Hepatocyte (in vitro differentiated cells): Measurements from ENCODE around the gene NFKBIZ. TPM values are rescaled to one million over a fixed set of nuclear protein-coding genes. Genes with fewer than 3 reads are reported as not detected.

ENCODE experiments used
- DNase-seq: peaks from one replicate; pipeline ENCODE4 v3.0.0-alpha.2; 2016; ENCODE audit warnings: low spot score
- H2AFZ ChIP-seq: fragments of 200-600 bp; sonication (generic); 2 replicates; pipeline ENCODE4 v1.6.0; 2016; ENCODE audit warnings: antibody characterized with exemption, mild to moderate bottlenecking
- H3K27ac ChIP-seq: fragments of 200-600 bp; sonication (generic); 2 replicates; pipeline ENCODE4 v1.5.1; 2016; ENCODE audit warnings: mild to moderate bottlenecking
- H3K27me3 ChIP-seq: fragments of 200-600 bp; sonication (generic); 2 replicates; pipeline ENCODE4 v1.6.1; 2016
- H3K36me3 ChIP-seq: fragments of 200-600 bp; sonication (generic); replicated peaks from 2 replicates; pipeline ENCODE4 v1.5.1; 2016; ENCODE audit warnings: low read depth; ENCODE audit not compliant: insufficient read depth
- H3K4me1 ChIP-seq: fragments of 200-600 bp; sonication (generic); 2 replicates; pipeline ENCODE4 v1.5.1; 2016; ENCODE audit warnings: mild to moderate bottlenecking, moderate library complexity; ENCODE audit not compliant: insufficient read depth
- H3K4me2 ChIP-seq: fragments of 200-600 bp; sonication (generic); 2 replicates; pipeline ENCODE4 v1.6.0; 2016
- H3K4me3 ChIP-seq: fragments of 200-600 bp; sonication (generic); 2 replicates; pipeline ENCODE4 v1.5.1; 2016; ENCODE audit warnings: mild to moderate bottlenecking
- H3K79me2 ChIP-seq: fragments of 200-600 bp; sonication (generic); 2 replicates; pipeline ENCODE4 v1.6.0; 2017; ENCODE audit warnings: mild to moderate bottlenecking
- H3K9me2 ChIP-seq: fragments of 200-600 bp; sonication (generic); replicated peaks from 2 replicates; pipeline ENCODE4 v1.6.0; 2017; ENCODE audit warnings: mild to moderate bottlenecking; ENCODE audit not compliant: insufficient read depth
- H3K9me3 ChIP-seq: fragments of 200-600 bp; sonication (generic); 2 replicates; pipeline ENCODE4 v1.5.1; 2016; ENCODE audit warnings: low read depth, mild to moderate bottlenecking
- H4K20me1 ChIP-seq: fragments of 200-600 bp; sonication (generic); 2 replicates; pipeline ENCODE4 v1.6.0; 2016; ENCODE audit warnings: mild to moderate bottlenecking; ENCODE audit not compliant: insufficient read depth, poor library complexity, severe bottlenecking
- EZH2 ChIP-seq: fragments of 200-600 bp; sonication (generic); IDR thresholded peaks from 2 replicates; pipeline ENCODE4 v1.6.1; 2016; ENCODE audit warnings: antibody characterized with exemption, mild to moderate bottlenecking, borderline replicate concordance
- EZH2phosphoT487 ChIP-seq: fragments of 200-600 bp; sonication (generic); IDR thresholded peaks from one replicate; pipeline ENCODE4 v1.6.1; 2018; ENCODE audit warnings: antibody characterized with exemption, mild to moderate bottlenecking, low read depth, moderate library complexity; ENCODE audit not compliant: unreplicated experiment, severe bottlenecking
- WGBS: methylation state at CpG from one replicate; pipeline ENCODE4 v1.1.6; 2016; ENCODE audit warnings: low lambda C conversion rate; ENCODE audit errors: missing lambda C conversion rate; 5-methylcytosine and 5-hydroxymethylcytosine counted together
- polyA plus RNA-seq: library from polyadenylated mRNA; unstranded; fragments of >200 nt; fragmentation: Nextera tagmentation; extraction: Ambion mirVana; gene quantifications from 2 replicates; pipeline ENCODE4 v1.2.1, GENCODE V29; 2016
- total RNA-seq: library from RNA; depleted of rRNA; stranded (reverse); fragments of >200 nt; gene quantifications from 2 replicates; pipeline ENCODE4 v1.2.3, GENCODE V29; 2014
- TF ChIP-seq, protein P1 (sequence below): fragments of 200-600 bp; sonication (generic); IDR thresholded peaks from 2 replicates; pipeline ENCODE4 v1.5.1; 2016; ENCODE audit warnings: antibody characterized with exemption, mild to moderate bottlenecking; ENCODE audit not compliant: poor library complexity

The NFKBIZ gene
- total and polyA plus RNA-seq, 2 experiments from 2014 or later: 160 to 182 TPM

DNA sequence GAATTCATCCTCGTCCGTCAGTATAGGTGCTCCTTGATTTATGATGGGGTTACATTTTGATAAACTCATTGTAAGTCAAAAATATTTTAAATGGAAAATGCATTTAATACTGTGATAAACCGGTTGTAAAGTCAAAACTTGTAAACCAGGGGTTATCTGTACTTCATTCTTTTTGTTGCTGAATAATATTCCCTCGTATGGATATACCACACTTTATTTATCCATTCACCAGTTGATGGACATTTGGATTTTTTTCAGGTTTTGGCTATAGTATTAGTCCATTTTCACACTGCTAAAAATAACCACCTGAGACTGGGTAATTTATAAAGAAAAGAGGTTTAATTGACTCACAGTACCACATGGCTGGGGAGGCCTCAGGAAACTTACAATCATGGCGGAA lies 47.7 kb downstream of the NFKBIZ start:
- Histone ChIP-seq H3K9me3 (no peaks in the 10 kb centered on the region), H3K27ac (no peak overlapping the region), H3K9me2 (no peaks in the 10 kb centered on the region), H3K4me1 (no peaks in the 10 kb centered on the region), H3K36me3 (no peaks in the 10 kb centered on the region), H3K4me3 (no peak overlapping the region), H3K4me2 (no peak overlapping the region), H2AFZ (no peak overlapping the region), H3K27me3 (no peaks in the 10 kb centered on the region), H3K79me2 (no peaks in the 10 kb centered on the region), H4K20me1 (no peaks in the 10 kb centered on the region)
- no peak for DNase-seq
- TF ChIP-seq EZH2phosphoT487: no peak
- TF ChIP-seq EZH2: no peak
- TF ChIP-seq, protein P1, sequence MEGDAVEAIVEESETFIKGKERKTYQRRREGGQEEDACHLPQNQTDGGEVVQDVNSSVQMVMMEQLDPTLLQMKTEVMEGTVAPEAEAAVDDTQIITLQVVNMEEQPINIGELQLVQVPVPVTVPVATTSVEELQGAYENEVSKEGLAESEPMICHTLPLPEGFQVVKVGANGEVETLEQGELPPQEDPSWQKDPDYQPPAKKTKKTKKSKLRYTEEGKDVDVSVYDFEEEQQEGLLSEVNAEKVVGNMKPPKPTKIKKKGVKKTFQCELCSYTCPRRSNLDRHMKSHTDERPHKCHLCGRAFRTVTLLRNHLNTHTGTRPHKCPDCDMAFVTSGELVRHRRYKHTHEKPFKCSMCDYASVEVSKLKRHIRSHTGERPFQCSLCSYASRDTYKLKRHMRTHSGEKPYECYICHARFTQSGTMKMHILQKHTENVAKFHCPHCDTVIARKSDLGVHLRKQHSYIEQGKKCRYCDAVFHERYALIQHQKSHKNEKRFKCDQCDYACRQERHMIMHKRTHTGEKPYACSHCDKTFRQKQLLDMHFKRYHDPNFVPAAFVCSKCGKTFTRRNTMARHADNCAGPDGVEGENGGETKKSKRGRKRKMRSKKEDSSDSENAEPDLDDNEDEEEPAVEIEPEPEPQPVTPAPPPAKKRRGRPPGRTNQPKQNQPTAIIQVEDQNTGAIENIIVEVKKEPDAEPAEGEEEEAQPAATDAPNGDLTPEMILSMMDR: no peak
- 96% methylated on average over 5 of the region's 5 CpGs for WGBS

DNA sequence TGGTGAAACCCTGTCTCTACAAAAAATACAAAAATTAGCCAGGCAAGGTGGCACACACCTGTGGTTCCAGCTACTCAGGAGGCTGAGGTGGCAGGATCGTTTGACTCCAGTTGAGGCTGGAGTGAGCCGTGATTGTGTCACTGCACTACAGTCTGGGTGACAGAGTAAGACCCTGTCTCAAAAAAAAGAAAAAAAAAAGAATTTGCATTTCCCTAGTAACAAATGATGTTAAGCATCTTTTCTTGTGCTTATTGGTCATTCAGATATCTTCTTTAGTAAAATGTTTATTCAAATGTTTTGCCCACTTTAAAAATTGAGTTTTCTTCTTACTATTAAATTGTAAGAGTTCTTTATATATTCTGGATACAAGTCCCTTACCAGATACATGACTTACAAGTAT lies 48.7 kb downstream of the NFKBIZ start:
- no peaks in the 10 kb centered on the region for H3K36me3 ChIP-seq
- TF ChIP-seq EZH2 (no peak), EZH2phosphoT487 (no peak)
- TF ChIP-seq, protein P1: no peak

DNA sequence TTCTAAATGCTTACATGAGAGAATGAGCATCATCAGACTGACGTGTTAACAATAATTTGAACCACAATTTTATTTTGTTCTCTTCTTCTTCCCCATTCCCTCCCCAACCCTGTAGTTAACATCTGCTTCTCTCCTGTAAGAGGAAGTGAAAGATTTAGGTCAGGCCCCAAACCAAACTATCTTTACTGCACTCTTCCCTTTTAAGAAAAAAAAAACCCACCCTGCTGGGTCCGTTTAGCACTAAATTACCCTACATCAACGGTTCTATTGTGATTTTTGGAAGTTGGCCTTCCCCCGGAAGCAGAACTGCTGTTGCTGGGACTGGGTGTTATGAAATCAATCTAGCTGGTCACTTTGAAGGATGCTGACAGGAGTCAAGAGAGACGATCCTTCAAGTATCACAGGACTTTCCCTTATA lies 49.4 kb downstream of the NFKBIZ start:
- TF ChIP-seq EZH2: no peak
- TF ChIP-seq, protein P1: no peak
- TF ChIP-seq EZH2phosphoT487: no peak
- H3K27me3 ChIP-seq: no peaks in the 10 kb centered on the region
- no peak overlapping the region for H3K4me2 ChIP-seq
- no peaks in the 10 kb centered on the region for H3K79me2 ChIP-seq
- no peak overlapping the region for H2AFZ ChIP-seq
- H3K27ac ChIP-seq: no peak overlapping the region
- H3K36me3 ChIP-seq: no peaks in the 10 kb centered on the region
- DNase-seq: no peak
- H3K9me2 ChIP-seq: no peaks in the 10 kb centered on the region
- H3K4me1 ChIP-seq: no peaks in the 10 kb centered on the region
- no peaks in the 10 kb centered on the region for H4K20me1 ChIP-seq
- H3K9me3 ChIP-seq: no peaks in the 10 kb centered on the region
- 57% methylated on average over 5 of the region's 5 CpGs for WGBS
- no peak overlapping the region for H3K4me3 ChIP-seq

More for the DNA sequence above, 48.7 kb downstream of the NFKBIZ start:
- H3K9me3 ChIP-seq: no peaks in the 10 kb centered on the region
- no peaks in the 10 kb centered on the region for H4K20me1 ChIP-seq
- no peak overlapping the region for H3K27ac ChIP-seq
- DNase-seq: no peak
- 92% methylated on average over 2 of the region's 2 CpGs for WGBS
- H3K27me3 ChIP-seq: no peaks in the 10 kb centered on the region
- no peak overlapping the region for H2AFZ ChIP-seq
- no peaks in the 10 kb centered on the region for H3K79me2 ChIP-seq
- H3K4me3 ChIP-seq: no peak overlapping the region
- no peaks in the 10 kb centered on the region for H3K9me2 ChIP-seq
- no peak overlapping the region for H3K4me2 ChIP-seq
- H3K4me1 ChIP-seq: no peaks in the 10 kb centered on the region

DNA sequence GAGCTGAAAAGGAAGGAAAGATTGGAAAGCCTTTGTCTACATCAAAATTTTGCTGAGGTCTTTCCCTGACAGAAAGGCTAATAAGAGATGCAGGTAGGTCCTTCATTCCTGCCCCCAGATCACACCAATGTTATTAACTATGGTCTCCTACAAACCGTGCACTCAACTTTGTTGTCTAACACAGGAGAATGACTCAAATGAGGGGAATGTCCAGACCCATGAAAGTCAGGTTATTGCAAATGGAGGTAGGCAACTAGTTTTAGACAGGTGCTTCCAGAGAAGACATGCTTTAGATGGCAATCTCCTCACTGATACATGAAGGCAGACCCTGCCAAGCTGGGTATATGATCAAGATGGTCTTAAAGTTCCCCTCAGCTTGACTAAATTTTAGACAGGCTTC lies 51.0 kb downstream of the NFKBIZ start:
- no peaks in the 10 kb centered on the region for H4K20me1 ChIP-seq
- no peak overlapping the region for H3K4me3 ChIP-seq
- WGBS: 75% methylated on average over 1 of the region's 1 CpG
- H3K4me2 ChIP-seq: no peak overlapping the region
- H3K79me2 ChIP-seq: no peaks in the 10 kb centered on the region
- no peaks in the 10 kb centered on the region for H3K36me3 ChIP-seq
- H3K4me1 ChIP-seq: no peaks in the 10 kb centered on the region
- no peak for DNase-seq
- H3K9me2 ChIP-seq: no peaks in the 10 kb centered on the region
- no peak for TF ChIP-seq EZH2phosphoT487
- TF ChIP-seq, protein P1: no peak
- TF ChIP-seq EZH2: no peak
- peak overlapping the region; percentile 22 for H3K27ac ChIP-seq
- no peak overlapping the region for H2AFZ ChIP-seq
- no peaks in the 10 kb centered on the region for H3K9me3 ChIP-seq
- no peaks in the 10 kb centered on the region for H3K27me3 ChIP-seq
